ENCODE results near the gene DENND6A.

DENND6A gene

DNA sequence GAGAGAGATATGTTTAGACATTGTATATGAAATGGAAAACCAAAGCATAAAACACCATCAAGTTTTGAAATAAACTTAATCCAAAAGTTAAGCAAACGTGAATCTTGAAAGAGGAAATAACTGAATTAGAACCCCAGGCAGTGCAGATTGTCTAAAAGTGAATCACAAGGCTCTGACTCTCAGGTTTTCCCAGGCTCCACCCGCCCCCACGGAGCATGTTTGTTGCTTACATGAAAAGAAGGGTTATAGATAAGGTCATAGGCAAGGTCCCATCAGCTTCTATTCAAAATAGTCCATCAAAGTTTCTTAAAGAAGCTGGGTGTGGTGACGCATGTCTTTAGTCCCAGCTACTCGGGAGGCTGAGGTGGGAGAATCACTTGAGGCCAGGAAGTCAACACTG lies 34.2 kb upstream of the DENND6A start (continued):
- no peak for TF ChIP-seq ZNF274 (IDR thresholded peaks at IDR 0.05; ENCODE audit: low read length)
- no peak for TF ChIP-seq ZNF274 (tag by site-specific recombination; IDR thresholded peaks at IDR 0.05; ENCODE audit: borderline replicate concordance)
- TF ChIP-seq, protein P1, sequence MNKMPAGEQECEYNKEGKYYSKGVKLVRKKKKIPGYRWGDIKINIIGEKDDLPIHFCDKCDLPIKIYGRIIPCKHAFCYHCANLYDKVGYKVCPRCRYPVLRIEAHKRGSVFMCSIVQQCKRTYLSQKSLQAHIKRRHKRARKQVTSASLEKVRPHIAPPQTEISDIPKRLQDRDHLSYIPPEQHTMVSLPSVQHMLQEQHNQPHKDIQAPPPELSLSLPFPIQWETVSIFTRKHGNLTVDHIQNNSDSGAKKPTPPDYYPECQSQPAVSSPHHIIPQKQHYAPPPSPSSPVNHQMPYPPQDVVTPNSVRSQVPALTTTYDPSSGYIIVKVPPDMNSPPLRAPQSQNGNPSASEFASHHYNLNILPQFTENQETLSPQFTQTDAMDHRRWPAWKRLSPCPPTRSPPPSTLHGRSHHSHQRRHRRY (tag by site-specific recombination; IDR thresholded peaks at IDR 0.05) = no peak
- no peak for TF ChIP-seq ZNF146 (tag by site-specific recombination; IDR thresholded peaks at IDR 0.05)
- TF ChIP-seq, protein P2, sequence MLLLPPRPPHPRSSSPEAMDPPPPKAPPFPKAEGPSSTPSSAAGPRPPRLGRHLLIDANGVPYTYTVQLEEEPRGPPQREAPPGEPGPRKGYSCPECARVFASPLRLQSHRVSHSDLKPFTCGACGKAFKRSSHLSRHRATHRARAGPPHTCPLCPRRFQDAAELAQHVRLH (tag by site-specific recombination; IDR thresholded peaks at IDR 0.05) = no peak
- TF ChIP-seq ZNF561 (tag by site-specific recombination; IDR thresholded peaks at IDR 0.05; ENCODE audit: borderline replicate concordance) = no peak

DNA sequence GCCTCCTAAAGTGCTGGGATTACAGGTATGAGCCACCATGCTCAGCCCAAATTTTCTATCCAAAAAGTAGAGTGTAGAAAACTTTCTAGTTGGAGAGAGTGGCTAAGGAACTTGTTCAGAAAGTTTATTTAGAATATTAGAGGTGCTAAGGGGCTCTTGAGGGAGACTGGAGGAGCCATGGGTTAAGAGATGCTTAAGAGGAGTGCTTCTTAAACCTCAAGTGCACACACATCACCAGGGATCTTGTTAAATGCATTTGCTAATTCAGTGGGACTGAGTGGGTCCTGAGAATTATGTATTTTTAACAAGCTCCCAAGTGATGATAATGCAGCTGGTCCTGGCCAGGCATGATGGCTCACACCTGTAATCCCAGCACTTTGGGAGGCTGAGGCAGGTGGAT lies 33.5 kb upstream of the DENND6A start:
- Histone ChIP-seq H3K9me3 (ENCODE audit: control insufficient read depth, insufficient read depth, low read depth, low read length) (no peaks in the 10 kb centered on the region), H3K4me1 (ENCODE audit: control insufficient read depth, insufficient read depth, low read length) (no peaks in the 10 kb centered on the region), H3K27ac (ENCODE audit: extremely low read depth, low read depth, low read length) (no peak overlapping the region), H3K4me3 (ENCODE audit: low read depth, low read length) (no peak overlapping the region), H3K36me3 (ENCODE audit: control insufficient read depth in 2 of 2, insufficient read depth in 1 of 2, low read length in 2 of 2) (no peaks in the 10 kb centered on the region)
- ChIA-PET CTCF (no interaction called here), POLR2A (no interaction called here)
- TF ChIP-seq KLF9 (tag by site-specific recombination; IDR thresholded peaks at IDR 0.05; ENCODE audit: low read depth) = no peak
- no peak for TF ChIP-seq ZBTB7A (tag by site-specific recombination; IDR thresholded peaks at IDR 0.05; ENCODE audit: low read depth)
- TF ChIP-seq YY1 (tag by site-specific recombination; IDR thresholded peaks at IDR 0.05) = no peak
- TF ChIP-seq ZNF549 (tag by site-specific recombination; IDR thresholded peaks at IDR 0.05) = no peak
- TF ChIP-seq ZNF521 (tag by site-specific recombination; IDR thresholded peaks at IDR 0.05) = no peak
- TF ChIP-seq REST (tag by site-specific recombination; IDR thresholded peaks at IDR 0.05) = no peak
- TF ChIP-seq MYNN (tag by site-specific recombination; IDR thresholded peaks at IDR 0.05; ENCODE audit: borderline replicate concordance) = no peak
- no peak for TF ChIP-seq ZNF513 (tag by site-specific recombination; IDR thresholded peaks at IDR 0.05)
- no peak for TF ChIP-seq ZNF747 (tag by site-specific recombination; IDR thresholded peaks at IDR 0.05)
- TF ChIP-seq ZIC2 (tag by site-specific recombination; IDR thresholded peaks at IDR 0.05) = no peak
- no peak for TF ChIP-seq ZNF624 (tag by site-specific recombination; IDR thresholded peaks at IDR 0.05)
- TF ChIP-seq, protein P3, sequence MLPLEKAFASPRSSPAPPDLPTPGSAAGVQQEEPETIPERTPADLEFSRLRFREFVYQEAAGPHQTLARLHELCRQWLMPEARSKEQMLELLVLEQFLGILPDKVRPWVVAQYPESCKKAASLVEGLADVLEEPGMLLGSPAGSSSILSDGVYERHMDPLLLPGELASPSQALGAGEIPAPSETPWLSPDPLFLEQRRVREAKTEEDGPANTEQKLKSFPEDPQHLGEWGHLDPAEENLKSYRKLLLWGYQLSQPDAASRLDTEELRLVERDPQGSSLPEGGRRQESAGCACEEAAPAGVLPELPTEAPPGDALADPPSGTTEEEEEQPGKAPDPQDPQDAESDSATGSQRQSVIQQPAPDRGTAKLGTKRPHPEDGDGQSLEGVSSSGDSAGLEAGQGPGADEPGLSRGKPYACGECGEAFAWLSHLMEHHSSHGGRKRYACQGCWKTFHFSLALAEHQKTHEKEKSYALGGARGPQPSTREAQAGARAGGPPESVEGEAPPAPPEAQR (tag by site-specific recombination; IDR thresholded peaks at IDR 0.05) = no peak
- no peak for TF ChIP-seq GLIS2 (tag by site-specific recombination; IDR thresholded peaks at IDR 0.05)
- TF ChIP-seq ZFP69B (tag by site-specific recombination; IDR thresholded peaks at IDR 0.05) = no peak
- TF ChIP-seq ZNF140 (tag by site-specific recombination; IDR thresholded peaks at IDR 0.05) = no peak
- no peak for TF ChIP-seq OSR2 (tag by site-specific recombination; IDR thresholded peaks at IDR 0.05)
- no peak for TF ChIP-seq PBX3 (CRISPR knock-in tag; IDR thresholded peaks at IDR 0.05)
- TF ChIP-seq ZNF654 (tag by site-specific recombination; IDR thresholded peaks at IDR 0.05; ENCODE audit: low read depth) = no peak
